Right lobe of liver (tissue), 6 donors: ENCODE data around the gene FBN3. TPM values are rescaled to one million over a fixed set of nuclear protein-coding genes. Genes with fewer than 3 reads are reported as not detected.

Experiments used
- ATAC-seq, 4 donors: fragments of 200-7000 bp; cut with Tn5 transposase; one replicate each; pipeline ENCODE4 v1.9.1; 2020; ENCODE audit warnings: mild to moderate bottlenecking in 4 of 4, moderate library complexity in 4 of 4
- DNase-seq, 3 donors: peaks; one replicate each; pipeline ENCODE4 v3.0.0-alpha.2; 2020
- H3K27ac ChIP-seq, 3 donors: fragments of 200-600 bp; one replicate each; pipeline ENCODE4 v1.8.0; 2022
- H3K27me3 ChIP-seq, 2 donors: fragments of 200-600 bp; one replicate each; pipeline ENCODE4 v1.8.0; 2022
- H3K36me3 ChIP-seq, 4 donors: fragments of 200-600 bp; sonication (generic) in 1 of 4; one replicate each; pipeline versions ENCODE4 v1.5.1 to v1.8.0; 2017 to 2022; ENCODE audit warnings: control low read depth in 1 of 4
- H3K4me1 ChIP-seq, 4 donors: fragments of 200-600 bp; sonication (generic) in 1 of 4; one replicate each; pipeline versions ENCODE4 v1.5.1 to v1.8.0; 2017 to 2022; ENCODE audit warnings: control low read depth in 1 of 4
- H3K4me3 ChIP-seq, 3 donors: fragments of 200-600 bp; one replicate each; pipeline ENCODE4 v1.8.0; 2022
- H3K9me3 ChIP-seq, 4 donors: fragments of 200-600 bp; sonication (generic) in 1 of 4; one replicate each; pipeline versions ENCODE4 v1.5.1 to v1.8.0; 2017 to 2022; ENCODE audit warnings: control low read depth in 1 of 4
- POLR2A ChIP-seq: fragments of 450-650 bp; IDR thresholded peaks from one replicate; pipeline ENCODE4 v1.6.1; 2017; ENCODE audit warnings: antibody characterized with exemption, mild to moderate bottlenecking
- WGBS: methylation state at CpG from one replicate; pipeline ENCODE4 v1.1.6; 2018; ENCODE audit warnings: low coverage, low lambda C conversion rate; ENCODE audit not compliant: insufficient coverage; ENCODE audit errors: missing lambda C conversion rate; 5-methylcytosine and 5-hydroxymethylcytosine counted together
- intact Hi-C, 2 donors: fragments of 100-400 bp; cut with DNase I; formaldehyde crosslinking; loops; one replicate each; pipeline versions ENCODE4 v1.11.2 to v1.14.1; 2022
- total RNA-seq, 6 experiments: library from RNA; depleted of rRNA in 2 of 6; stranded (reverse); fragments of >200 nt in 2 of 6; fragmentation: NEBNext Ultra II Directional in 3 of 6; extraction: Animal tissue kit (Norgen Biotek cat#: 25700) in 3 of 6; gene quantifications; one replicate each; pipeline versions ENCODE4 v1.1.0 to v1.2.4, GENCODE V29; 2016 to 2023
- TF ChIP-seq, protein P1 (sequence below), 4 donors: fragments of 200-600 bp in 3 of 4; fragments of 450-650 bp in 1 of 4; IDR thresholded peaks; one replicate each; pipeline versions ENCODE4 v1.5.1 to v1.8.0; 2016 to 2022; ENCODE audit warnings: antibody characterized with exemption in 4 of 4, mild to moderate bottlenecking in 2 of 4
- donor health status: DM: no; HTN: yes; CAD: no.
- donor health status: DM: no; HTN: no; CAD: no.
- donor health status: DM: no; HTN: no; CAD: no.
- donor health status: DM: no; HTN: yes; CAD: no.
- donor health status: DM: no; HTN: yes; CAD: no.

FBN3 gene
- total RNA-seq, 6 experiments from 2014 or later, result 0.11 to 0.37 TPM; not detected in 4

DNA sequence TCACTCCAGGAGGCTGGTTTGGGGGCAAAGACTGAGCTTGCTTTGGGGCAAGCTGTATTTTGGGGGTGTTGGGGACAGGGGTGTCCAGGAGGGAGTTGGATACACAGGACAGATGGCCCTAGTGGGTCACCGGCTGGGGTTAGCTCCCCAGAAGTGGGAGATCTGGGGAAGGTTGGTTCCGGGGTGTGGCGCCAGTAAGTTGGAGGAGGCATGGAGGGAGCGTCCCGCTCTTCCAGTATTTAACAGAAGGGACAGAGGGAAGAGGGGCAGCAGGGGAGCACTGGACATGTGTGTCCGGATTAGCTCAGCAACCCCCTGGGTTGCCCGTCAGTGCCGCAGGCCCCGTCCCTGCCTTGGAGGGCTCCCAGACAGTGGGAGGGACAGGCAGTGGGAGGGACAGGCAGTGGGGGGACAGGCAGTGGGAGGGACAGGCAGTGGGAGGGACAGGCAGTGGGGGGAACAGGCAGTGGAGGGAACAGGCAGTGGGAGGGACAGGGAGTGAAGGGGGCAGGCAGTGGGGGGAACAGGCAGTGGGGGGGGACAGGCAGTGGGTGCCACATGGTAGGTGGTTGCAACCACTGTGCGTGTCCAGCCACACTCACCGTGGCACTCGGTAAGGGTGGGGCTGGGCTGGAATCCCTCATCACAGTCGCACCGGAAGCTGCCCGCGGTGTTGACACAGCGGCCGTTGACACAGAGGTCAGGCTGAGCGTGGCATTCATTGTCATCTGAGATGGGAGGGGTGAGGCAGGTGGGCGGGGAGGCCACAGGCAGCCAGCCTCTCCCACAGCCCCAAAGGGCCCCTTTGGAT, 63.6 kb downstream of the FBN3 start:
- no peaks in the 10 kb centered on the region for H3K4me1 ChIP-seq
- H3K27ac ChIP-seq, result no peak overlapping the region
- intact Hi-C loops, result no loop called here
- no peaks in the 10 kb centered on the region for H3K27me3 ChIP-seq
- H3K9me3 ChIP-seq, result no peaks in the 10 kb centered on the region
- ATAC-seq (peak; percentile 66 to 97 (median 76)), DNase-seq (peak in 1 of 3 donors; percentile 79)
- H3K4me3 ChIP-seq, result no peak overlapping the region
- TF ChIP-seq, protein P1, sequence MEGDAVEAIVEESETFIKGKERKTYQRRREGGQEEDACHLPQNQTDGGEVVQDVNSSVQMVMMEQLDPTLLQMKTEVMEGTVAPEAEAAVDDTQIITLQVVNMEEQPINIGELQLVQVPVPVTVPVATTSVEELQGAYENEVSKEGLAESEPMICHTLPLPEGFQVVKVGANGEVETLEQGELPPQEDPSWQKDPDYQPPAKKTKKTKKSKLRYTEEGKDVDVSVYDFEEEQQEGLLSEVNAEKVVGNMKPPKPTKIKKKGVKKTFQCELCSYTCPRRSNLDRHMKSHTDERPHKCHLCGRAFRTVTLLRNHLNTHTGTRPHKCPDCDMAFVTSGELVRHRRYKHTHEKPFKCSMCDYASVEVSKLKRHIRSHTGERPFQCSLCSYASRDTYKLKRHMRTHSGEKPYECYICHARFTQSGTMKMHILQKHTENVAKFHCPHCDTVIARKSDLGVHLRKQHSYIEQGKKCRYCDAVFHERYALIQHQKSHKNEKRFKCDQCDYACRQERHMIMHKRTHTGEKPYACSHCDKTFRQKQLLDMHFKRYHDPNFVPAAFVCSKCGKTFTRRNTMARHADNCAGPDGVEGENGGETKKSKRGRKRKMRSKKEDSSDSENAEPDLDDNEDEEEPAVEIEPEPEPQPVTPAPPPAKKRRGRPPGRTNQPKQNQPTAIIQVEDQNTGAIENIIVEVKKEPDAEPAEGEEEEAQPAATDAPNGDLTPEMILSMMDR (IDR thresholded peaks at IDR 0.05), result no peak
- H3K36me3 ChIP-seq, result no peaks in the 10 kb centered on the region
- 25% methylated on average over 9 of the region's 20 CpGs for WGBS

DNA sequence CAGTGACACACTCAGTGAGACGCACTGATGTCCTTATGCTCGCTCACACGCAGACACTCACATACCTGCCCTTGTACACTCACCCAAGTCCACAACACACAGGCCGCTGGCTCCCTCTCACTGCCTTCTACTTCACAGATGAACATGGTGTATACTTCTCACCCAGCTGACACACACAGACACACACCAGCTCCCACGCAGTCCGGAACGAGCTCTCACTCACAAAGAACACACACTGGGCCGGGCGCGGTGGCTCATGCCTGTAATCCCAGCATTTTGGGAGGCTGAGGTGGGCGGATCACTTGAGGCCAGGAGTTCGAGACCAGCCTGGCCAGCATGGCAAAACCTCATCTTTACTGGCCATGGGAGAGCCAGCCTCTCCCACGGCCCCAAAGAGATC, 65.2 kb downstream of the FBN3 start:
- intact Hi-C loops, result no loop called here
- Histone ChIP-seq H3K27me3 (no peaks in the 10 kb centered on the region), H3K4me1 (peaks cover 0 to 4% (median 0%) of the 10 kb centered on the region in 4 donors), H3K9me3 (no peaks in the 10 kb centered on the region), H3K36me3 (no peaks in the 10 kb centered on the region), H3K27ac (no peak overlapping the region), H3K4me3 (no peak overlapping the region)
- WGBS, result 92% methylated on average over 6 of the region's 13 CpGs
- TF ChIP-seq POLR2A, result no peak
- TF ChIP-seq, protein P1 (IDR thresholded peaks at IDR 0.05), result no peak
- DNase-seq, result no peak
- ATAC-seq, result no peak

DNA sequence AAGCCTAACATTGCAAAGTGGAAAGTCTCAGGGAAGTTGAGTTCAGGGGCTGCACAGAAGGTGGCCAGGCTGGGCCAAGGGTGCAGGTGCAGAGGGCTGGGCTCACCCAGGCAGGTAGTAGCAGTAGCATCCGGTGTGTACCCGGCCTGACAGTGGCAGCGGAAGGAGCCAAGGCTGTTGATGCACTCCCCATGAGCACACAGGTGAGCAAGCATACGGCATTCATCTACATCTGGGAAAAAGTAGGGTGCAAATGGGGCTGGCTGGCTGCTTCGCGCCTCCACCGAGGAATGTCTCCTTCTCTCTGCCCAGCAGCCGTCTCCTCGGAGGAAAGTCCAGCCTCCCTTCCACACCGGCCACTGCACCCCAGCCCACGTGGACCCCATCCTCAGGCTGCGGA, 66.3 kb downstream of the FBN3 start:
- H3K27ac ChIP-seq, result no peak overlapping the region
- WGBS, result no CpG with 5 or more reads among the region's 12 CpGs
- no peaks in the 10 kb centered on the region for H3K36me3 ChIP-seq
- peaks cover 0 to 4% (median 0%) of the 10 kb centered on the region in 4 donors for H3K4me1 ChIP-seq
- TF ChIP-seq, protein P1 (IDR thresholded peaks at IDR 0.05), result no peak
- no peak for TF ChIP-seq POLR2A
- no peaks in the 10 kb centered on the region for H3K9me3 ChIP-seq
- intact Hi-C loops, result no loop called here
- H3K27me3 ChIP-seq, result no peaks in the 10 kb centered on the region
- H3K4me3 ChIP-seq, result no peak overlapping the region
- DNase-seq, result no peak
- no peak for ATAC-seq

DNA sequence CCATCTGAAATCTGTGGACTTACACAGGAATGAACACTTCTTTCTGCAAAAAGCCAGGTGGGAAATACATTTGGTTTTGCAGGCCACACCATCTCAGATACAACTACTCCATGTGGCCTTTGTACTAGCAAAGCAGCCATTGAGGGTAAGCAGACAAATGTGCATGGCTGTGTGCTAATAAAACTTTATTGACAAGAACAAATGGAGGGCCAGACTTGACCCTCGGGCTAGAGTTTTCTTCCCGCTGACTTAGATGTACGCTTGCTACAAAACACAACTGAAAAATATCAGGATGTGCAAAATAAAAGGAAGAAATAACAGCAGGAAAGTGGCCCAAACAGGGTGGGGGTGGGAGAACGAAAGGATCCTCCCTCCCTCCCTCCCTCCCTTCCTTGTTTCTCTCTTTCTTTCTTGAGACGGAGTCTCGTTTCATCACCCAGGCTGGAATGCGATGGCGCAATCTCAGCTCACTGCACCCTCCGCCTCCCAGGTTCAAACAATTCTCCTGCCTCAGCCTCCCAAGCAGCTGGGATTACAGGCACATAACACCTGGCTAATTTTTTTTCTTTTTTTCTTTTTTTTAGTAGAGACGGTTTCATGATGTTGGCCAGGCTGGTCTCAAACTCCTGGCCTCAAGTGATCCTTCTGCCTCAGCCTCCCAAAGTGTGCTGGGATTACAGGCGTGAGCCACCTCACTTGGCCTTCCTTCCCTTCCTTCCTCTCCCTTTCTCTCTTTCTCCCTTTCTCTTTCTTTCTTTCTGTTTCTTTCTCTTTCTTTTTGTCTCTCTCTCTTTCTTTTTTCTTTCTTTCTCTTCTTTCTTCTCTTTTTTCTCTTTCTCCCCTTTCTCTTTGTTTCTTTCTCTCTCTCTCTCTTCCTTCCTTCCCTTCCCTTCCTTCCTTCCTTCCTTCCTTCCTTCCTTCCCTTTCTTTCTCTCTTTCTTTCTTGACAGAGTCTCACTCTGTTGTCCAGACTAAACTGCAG, 67.5 kb downstream of the FBN3 start:
- WGBS, result 75% methylated on average over 9 of the region's 11 CpGs
- Histone ChIP-seq H3K4me1 (peaks cover 0 to 4% (median 0%) of the 10 kb centered on the region in 4 donors), H3K27me3 (no peaks in the 10 kb centered on the region), H3K36me3 (no peaks in the 10 kb centered on the region), H3K27ac (no peak overlapping the region), H3K4me3 (no peak overlapping the region), H3K9me3 (no peaks in the 10 kb centered on the region)
- intact Hi-C loops, result no loop called here
- ATAC-seq, result no peak
- no peak for DNase-seq
- TF ChIP-seq POLR2A, result no peak
- TF ChIP-seq, protein P1 (IDR thresholded peaks at IDR 0.05), result no peak
